ENCODE results near the gene OTUB1.

The OTUB1 gene

GRCh38 chr11:64005691-64006090 is 19.5 kb downstream of the OTUB1 start:
- no peak for DNase-seq (ENCODE audit: low spot score)

GRCh38 chr11:64006398-64006797 is 20.2 kb downstream of the OTUB1 start:
- no peak for DNase-seq (ENCODE audit: low spot score)

- DNase-seq (ENCODE audit: low spot score): no peak
Observed at GRCh38 chr11:64007160-64007628, 21.0 kb downstream of the OTUB1 start.

DNA sequence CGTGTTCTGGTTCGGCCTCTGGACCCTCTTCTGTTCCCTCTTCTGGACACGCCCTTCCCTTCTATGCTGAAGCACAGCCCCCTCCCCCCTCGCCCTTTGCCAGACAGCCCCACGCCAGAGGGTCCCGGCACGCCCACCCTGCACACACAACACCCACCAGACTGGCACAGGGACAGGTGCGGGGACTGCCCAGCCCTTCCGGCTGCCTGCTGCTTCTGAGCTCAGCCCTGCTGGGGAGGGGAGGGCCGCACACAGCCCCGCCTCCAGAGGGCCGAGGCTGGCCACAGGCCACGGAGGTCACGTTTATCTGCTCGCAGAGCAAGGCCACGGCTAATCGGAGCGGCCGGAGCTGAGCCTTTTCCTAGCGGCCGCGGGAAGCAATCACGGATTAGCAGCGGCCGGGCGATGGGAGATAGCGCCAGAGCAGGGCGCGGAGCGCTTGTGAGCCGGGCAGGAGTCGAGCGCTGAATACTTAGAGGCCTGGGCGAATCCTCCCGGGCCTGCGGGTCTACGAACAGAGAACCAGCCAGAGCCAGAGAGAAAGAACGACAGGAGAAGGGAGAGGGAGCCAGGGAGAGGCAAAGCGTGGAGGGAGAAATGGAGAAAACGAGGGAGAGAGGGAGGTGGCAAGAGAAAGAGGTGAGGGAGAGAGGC is 21.5 kb downstream of the OTUB1 start:
- DNase-seq (ENCODE audit: low spot score): no peak

DNA sequence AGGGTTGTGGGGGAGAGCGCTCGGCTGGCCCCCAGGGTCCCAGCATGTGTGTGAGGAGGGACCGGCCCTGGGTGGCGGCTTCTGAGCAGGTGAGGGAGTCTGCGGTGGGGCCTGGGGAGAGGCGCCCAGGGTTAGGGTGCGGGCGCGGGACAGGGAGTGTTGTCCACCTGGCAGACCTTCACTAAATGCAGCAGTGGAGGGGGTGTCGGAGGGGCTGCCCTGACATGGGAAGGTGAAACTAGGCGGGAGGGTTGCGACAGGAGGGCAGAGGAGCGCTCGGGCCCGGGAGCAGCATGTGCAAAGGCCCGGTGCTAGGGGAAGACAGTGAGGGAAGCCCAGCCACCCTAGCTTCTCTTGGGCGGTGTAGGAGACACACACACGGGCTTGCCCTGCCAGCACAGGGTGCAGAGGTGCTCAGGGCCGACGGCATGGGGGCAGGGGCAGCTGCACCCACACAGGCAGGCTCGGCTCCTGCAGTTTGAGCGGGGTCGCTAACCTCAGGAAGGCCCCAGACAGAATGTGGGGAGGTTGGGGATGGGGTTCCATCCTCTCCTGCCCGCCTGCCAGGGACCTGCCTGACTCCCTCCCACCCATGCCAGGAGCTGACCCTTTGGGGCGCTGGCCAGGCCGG is 22.2 kb downstream of the OTUB1 start:
- DNase-seq (ENCODE audit: low spot score): no peak

DNA sequence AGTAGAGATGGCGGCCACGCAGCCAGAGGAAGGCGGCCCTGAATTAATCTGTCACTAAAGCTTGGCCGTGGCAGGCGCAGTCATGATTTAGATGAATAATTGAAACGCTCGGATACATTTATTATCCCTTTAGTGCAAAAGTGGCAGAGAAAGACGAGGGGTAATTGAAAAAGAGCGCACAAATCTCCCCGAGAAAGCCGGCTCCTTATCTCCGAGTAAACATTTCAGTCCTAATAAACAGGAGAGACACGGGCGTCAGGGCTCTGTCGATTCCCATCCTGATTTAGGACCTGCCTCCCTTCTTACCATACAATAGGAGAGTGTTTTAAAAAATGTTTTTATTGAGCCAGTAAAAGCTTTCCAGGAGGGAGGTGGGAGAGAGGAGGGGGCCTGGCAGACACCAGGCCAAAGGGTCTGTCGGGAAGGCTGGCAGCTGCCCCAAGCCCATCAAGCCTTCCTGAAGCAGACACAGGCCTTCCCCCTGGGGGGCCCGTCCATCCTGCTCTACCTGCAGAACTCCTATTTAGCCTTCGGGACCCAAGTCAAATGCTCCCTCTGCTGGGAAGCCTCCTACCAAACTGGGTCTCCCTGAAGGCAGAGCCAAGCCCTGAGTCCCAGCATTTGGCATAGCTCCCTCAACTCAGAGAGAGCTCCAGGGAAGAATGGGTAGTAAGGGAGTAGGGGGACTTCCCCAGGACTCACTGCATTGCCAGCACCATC is 22.8 kb downstream of the OTUB1 start:
- DNase-seq (ENCODE audit: low spot score): no peak

DNA sequence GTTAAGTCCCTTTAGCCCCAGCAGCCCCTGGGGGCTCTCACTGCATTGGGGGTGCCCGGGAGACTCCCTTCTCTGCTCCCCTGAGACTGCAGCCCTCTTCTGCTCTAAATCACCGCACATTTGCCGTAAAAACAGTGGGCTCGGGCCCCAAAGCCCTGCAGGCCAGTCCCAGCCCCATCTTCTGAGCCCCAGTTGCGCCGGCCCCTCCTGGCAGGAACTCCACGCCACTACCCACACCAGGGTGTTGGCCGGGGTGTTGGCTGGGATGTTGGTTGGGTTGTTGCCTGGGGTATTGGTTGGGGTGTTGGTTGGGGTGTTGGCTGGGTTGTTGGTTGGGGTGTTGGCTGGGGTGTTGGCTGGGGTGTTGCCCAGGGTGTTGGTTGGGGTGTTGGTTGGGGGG is 23.5 kb downstream of the OTUB1 start:
- no peak for DNase-seq (ENCODE audit: low spot score)

DNA sequence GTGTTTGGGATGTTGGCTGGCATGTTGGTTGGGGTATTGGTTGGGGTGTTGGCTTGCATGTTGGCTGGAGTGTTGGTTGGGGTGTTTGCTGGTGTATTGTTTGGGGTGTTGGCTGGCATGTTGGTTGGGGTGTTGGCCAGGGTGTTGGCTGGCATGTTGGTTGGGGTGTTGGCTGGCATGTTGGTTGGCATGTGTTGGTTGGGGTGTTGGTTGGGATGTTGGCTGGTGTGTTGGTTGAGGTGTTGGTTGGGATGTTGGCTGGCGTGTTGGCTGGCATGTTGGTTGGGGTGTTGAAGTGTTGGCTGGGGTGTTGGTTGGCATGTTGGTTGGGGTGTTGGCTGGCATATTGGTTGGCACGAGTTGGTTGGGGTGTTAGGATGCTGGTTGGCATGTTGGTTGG is 24.5 kb downstream of the OTUB1 start:
- DNase-seq (ENCODE audit: low spot score): no peak

DNA sequence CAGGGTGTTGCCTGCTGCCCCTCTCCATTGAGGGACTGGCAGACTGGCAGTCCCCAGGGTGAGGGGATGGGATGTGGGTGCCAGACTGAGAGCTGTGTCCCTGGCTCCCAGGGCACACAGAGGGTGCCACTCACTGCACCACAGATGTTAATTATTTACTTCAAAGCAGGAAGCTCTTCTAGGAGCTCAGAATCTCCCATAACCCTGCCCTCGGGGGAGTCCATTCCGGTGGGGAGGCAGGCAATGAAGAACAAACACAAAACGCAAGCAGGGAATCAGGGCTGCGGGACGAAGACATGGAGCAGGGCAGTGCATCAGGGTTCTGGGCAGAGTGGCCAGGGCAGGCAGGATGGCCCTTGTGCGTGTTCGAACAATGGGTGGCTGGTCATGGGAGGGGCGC is 25.1 kb downstream of the OTUB1 start:
- no peak for DNase-seq (ENCODE audit: low spot score)

DNA sequence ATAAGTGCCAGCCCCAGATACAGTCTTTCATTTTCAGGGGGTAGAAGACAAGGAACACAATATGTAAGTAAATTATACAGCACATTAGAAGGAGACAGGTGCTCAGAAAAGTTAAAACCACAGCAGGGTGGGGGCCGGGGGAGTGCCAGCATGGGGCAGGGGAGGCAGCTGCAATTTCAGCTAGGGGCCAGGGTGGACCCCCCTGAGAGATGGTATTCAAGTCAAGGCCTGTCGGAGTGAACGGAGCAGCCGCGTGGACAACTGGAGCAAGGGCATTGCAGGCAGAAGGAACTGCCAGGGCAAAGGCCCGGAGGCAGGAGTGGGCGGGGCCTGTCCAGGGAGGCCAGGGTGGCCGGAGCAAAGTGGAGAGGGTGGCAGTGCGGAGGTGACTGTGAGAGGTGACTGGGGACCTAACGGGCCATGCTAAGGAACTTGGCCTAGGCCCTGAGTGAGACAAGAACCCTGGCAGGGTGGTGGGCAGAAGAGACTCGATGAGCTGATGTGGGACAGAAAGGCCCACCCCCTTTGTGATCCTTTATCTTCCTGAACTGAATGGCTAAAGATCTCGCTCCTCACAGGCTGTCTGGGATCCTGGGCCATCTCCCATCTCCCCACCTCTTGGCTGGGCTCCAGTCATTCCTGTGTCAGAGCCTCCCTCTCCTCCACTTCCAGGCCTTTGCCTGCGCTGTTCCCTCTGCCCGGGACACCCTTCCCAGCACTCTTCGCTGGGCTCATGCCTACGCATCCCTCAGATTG is 27.1 kb downstream of the OTUB1 start:
- no peak for DNase-seq (ENCODE audit: low spot score)

GRCh38 chr11:64014356-64014755 is 28.1 kb downstream of the OTUB1 start:
- no peak for DNase-seq (ENCODE audit: low spot score)

GRCh38 chr11:64015510-64015909 is 29.3 kb downstream of the OTUB1 start:
- no peak for DNase-seq (ENCODE audit: low spot score)

DNA sequence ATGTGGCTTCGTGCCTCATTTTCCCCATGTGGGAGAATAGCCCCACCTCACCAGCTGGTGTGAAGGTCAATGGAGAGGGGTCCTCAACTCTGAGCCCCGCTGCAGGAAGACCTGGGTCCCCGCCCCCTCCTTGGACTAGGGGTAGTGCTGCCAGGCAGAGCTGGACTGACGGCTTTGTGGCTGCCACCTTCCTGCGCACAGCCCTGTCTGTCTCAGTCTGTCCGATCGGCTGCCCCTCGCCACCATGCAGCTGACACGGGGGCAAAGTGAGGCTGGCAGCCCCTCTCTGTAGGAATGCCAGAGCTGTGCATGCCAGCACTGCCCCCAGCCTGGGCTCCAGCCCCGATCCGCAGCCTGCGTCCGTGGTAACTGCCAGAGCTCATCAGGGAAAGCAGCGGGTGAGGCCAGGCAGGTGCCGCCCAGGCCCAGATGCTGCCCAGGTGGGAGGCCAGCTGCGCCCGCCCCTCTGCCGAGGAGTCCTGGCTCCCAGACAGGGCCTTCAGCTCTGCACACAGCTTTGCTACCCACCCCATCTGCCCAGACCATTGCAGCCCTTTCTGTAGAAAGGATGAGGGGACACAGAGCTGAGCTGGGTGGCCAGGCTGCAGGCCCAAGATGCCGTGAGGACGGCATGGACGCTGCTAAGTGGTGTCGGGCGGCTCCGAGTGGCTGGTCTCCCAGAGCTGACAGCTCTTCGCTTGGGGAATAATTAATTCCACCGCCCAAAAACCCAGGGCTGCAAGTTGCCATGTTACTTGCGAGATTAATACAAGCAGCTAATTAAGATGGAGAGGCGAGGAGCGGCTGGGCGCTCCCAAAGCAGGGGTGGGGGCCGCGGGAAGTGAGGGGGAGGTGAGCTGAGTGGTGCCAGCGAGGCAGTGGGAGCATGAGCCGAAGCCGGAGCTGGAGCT is 30.0 kb downstream of the OTUB1 start:
- DNase-seq (ENCODE audit: low spot score): no peak

DNA sequence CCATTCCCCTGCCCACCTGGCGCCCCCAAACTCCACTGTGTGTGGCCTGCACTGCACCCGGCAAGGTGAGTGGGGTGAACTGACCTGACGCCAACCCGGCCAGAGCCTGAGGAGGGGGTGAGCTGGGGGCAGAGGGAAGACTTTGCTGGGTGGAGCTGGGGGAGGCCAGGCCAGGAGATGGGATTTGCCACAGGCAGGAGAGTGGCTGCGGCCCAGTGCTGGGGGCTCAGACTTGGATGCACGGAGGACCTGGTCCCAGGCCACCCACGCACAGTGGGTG is 31.6 kb downstream of the OTUB1 start:
- no peak for DNase-seq (ENCODE audit: low spot score)

DNA sequence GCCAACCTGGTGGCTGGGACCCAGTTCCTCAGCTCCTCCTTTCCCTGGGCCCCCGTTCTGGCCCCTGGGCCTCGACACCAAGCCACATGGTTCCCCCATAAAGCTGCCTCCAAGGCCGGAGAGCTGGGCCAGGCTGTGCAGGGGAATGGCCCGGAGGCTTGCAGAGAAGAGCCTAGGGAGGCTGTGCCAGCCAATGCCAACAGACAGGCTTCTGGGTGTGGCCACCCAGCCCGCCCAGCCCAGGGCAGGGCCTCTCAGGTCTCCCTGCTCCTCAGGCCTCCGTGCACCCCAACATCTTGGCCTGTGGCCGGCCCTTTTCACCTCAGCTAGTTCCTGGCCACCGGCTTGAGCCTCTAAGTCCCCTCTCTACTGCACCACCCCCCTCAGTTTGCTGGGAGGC is 32.1 kb downstream of the OTUB1 start:
- no peak for DNase-seq (ENCODE audit: low spot score)

DNA sequence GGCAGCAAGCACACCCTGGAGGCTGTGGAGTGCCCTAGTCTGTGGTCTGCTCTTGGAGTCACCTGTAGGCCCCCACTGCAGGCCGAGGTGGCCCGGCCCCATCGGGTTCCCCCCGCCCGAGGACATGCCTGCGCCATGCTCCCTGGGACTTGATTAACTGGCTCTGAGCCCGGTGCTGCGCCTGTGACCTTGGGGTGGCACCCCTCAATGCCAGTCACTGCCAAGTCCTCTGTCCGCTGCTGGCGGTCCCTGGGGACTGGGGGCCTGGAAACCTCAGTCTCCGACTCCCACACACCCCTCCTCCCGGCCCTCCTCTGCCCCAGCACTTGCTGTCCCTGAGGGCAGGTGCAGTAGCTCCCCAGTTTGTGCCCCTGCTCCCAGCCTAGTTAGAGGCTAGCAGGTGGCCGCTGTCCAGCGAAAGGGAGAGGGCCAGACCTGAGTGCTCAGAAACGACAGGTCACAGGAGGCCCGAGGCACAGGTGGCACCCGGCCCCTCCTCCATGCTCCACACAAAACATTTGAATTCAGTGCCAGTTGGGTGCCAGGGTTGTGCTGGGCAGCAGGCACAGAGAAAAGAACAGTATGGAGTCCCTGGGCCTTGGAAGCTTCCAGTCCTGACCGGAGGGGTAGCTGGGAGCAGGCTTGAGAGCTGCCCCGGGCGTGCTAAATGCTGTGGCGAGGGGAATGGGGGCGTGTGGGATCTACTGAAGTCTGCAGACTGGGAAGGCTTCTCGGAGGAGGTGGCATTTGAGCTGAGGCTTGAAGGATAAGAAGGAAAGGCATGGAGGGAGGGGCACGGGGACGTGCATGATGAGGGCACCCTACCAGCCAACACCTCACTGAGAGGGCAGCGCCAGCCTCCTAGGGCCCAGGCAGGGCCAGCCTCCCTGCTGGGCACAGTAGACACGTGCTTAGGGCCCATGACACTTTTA is 33.1 kb downstream of the OTUB1 start:
- no peak for DNase-seq (ENCODE audit: low spot score)

DNA sequence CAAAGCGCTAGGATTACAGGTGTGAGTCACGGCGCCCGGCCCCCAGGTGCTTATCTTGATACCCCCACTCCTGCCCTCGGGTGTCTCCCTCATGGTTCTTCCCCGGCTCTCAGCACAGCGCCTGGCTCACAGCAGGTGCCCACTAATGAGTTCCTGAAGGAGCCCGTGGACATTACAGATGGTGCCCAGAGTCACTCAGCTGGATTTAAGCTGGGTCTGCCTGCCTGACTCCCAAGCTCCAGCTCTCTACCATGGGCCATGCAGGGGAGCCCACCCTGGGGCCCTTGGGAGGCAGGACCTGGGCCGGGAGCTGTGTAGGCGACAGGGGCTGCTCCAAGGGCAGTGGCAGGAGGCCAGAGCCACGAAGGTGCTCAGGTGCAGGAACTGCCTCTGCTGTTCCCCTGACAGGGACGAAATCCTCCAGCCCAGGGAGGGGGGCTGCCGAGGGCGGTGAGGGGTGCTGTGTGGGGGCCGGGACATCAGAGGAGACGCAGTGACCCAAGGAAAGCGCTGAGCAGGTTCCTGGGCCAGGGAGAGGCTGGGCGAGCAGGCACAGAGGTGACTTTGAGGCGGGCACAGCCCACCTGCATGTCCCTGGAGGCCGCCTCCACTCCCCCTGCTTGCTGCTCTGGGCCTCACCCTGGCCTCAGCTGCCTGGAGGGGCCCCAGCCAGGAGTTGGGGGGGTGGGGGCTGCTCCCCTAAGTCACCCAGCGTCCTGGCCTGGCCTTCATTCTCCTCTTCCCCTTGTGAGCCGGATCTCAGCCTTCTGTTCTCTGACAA is 34.9 kb downstream of the OTUB1 start:
- no peak for DNase-seq (ENCODE audit: low spot score)

DNA sequence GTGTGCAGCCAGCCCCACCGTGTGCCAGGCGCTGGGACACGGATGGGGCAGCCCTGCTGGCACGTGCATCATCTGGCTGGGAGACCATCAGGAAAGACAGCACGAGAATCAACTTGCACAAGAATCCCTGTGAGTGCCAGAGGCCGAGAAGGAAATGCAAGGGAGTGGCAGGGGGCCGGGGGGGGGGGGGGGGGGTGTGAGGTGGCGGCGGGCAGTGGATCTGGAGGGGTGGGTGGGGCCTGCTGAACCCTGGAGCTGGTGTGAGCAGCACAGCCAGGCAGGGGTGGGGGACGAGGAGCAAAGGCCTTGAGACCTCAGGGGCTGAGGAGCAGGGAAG is 35.5 kb downstream of the OTUB1 start:
- DNase-seq (ENCODE audit: low spot score): no peak

DNA sequence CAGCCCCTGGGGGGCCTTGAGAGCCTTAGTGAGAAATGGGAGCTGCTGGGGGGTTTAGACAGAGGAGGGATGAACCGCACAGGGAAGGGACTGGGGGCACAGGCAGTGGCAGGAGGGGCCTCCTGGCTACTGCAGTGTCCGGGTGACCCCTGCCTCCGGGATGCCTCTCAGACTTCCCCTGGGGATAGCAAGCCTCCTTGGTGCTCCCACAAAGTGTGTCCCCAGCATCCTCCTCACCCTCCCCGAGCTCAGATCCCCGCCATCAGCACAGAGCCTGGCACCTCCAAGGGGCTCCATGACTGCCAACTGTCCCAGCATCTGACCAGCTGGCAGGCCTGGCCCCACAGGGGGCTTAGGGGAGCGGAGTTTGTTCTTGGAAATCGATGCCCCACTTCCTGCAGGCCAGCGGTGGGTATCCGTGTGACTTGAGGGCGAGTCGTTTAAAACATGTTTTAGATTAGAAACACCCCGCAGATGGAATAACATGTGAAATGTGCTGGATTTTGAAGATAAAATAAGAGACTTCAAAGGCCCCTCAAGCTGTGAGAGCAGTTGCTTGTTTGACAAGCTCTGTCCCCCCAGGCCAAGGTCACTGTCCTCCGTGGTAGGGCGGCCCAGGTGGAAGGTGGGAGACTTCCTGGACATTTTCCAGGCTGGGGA is 36.0 kb downstream of the OTUB1 start:
- DNase-seq (ENCODE audit: low spot score): no peak

All from left forelimb (tissue), 1 donor.